Breast epithelium (tissue), 3 donors: Measurements from ENCODE around the gene ZNF12.

Source experiments
- POLR2A ChIP-seq: fragments of 450-650 bp; IDR thresholded peaks from one replicate; pipeline ENCODE4 v1.6.1; 2016; ENCODE audit warnings: antibody characterized with exemption, mild to moderate bottlenecking, moderate library complexity
- TF ChIP-seq, protein P1 (sequence below), 3 donors: fragments of 450-650 bp; IDR thresholded peaks; one replicate each; pipeline ENCODE4 v1.5.1; 2016 to 2017; ENCODE audit warnings: antibody characterized with exemption in 3 of 3, mild to moderate bottlenecking in 3 of 3, moderate library complexity in 3 of 3

GRCh38 chr7:6646465-6646864 lies 60.3 kb downstream of the ZNF12 start:
- TF ChIP-seq, protein P1, sequence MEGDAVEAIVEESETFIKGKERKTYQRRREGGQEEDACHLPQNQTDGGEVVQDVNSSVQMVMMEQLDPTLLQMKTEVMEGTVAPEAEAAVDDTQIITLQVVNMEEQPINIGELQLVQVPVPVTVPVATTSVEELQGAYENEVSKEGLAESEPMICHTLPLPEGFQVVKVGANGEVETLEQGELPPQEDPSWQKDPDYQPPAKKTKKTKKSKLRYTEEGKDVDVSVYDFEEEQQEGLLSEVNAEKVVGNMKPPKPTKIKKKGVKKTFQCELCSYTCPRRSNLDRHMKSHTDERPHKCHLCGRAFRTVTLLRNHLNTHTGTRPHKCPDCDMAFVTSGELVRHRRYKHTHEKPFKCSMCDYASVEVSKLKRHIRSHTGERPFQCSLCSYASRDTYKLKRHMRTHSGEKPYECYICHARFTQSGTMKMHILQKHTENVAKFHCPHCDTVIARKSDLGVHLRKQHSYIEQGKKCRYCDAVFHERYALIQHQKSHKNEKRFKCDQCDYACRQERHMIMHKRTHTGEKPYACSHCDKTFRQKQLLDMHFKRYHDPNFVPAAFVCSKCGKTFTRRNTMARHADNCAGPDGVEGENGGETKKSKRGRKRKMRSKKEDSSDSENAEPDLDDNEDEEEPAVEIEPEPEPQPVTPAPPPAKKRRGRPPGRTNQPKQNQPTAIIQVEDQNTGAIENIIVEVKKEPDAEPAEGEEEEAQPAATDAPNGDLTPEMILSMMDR (IDR thresholded peaks at IDR 0.05): no peak
- no peak for TF ChIP-seq POLR2A
